GM19099 (cell line): ENCODE measurements around the gene ADARB2.

Experiments used
- POLR2A ChIP-seq: IDR thresholded peaks from 3 replicates; pipeline ENCODE4 v1.6.1; 2011; ENCODE audit warnings: low read depth; ENCODE audit not compliant: insufficient read length; ENCODE audit errors: extremely low read depth

ADARB2 gene

DNA sequence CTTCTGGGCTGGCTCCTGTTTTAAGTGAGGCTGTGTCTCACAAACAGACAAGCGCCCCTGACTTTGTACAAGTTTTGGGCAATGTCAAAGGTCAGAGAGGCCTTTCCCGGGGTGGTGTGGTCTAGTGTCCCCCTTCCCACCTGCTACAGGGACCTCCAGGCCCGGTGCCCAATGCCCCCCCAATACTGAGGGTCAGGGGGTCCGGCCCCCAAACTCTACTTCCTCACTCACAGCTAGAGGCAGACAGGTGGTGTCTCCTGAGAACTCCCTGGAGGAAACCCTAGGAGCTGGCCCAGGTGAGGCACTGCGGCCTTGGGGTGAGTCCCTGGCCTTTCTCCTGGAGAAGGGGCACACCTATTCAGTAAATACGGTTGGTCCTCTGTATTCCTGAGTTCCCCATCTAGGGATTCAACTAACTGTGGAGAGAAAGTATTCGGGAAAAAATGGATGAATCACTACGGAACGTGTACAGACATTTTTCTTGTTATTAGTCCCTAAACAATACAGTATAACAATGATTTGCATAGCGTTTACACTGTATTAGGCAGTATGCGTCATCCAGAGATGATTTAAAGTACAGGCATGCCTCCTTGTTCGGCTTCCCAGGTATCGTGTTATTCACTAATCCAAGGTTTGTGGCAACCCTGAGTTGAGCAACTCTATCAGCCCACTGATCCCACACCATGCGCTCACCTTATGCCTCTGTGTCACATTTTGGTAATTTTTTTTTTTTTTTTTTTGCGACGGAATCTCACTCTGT is 373.0 kb downstream of the ADARB2 start:
- no peak for TF ChIP-seq POLR2A

DNA sequence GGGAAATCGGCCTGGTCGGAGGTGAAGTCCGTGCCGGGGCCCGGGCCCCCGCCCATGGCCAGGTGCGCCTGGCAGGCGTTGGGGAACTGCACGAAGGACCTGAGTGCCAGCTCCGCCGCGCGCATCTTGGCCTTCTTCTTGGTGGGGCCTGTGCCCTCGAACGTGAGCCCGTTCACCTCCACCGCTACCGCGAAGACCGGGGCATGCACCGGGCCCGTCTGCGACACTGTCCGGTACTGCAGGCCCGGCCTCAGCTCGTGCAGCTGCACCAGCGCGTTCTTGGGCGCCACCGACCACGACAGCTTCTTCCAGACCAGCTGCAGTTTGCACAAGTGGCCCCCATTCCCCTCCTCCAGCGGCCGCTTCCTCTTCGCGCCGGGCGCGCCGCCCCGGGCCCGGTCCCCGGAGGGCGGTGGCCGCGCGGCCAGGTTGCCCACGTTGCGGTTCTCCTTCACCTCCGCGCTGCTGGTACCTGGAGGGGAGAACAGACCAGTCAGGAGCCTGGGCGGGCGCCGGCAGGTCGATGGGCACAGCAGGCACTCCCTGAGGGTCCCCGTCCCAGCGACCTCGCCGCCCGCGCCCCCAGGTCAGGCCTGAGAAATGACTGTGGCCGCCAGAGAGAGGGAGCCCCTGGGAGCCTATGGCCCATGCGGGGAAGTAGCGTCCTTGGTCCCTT is 373.7 kb downstream of the ADARB2 start:
- no peak for TF ChIP-seq POLR2A

DNA sequence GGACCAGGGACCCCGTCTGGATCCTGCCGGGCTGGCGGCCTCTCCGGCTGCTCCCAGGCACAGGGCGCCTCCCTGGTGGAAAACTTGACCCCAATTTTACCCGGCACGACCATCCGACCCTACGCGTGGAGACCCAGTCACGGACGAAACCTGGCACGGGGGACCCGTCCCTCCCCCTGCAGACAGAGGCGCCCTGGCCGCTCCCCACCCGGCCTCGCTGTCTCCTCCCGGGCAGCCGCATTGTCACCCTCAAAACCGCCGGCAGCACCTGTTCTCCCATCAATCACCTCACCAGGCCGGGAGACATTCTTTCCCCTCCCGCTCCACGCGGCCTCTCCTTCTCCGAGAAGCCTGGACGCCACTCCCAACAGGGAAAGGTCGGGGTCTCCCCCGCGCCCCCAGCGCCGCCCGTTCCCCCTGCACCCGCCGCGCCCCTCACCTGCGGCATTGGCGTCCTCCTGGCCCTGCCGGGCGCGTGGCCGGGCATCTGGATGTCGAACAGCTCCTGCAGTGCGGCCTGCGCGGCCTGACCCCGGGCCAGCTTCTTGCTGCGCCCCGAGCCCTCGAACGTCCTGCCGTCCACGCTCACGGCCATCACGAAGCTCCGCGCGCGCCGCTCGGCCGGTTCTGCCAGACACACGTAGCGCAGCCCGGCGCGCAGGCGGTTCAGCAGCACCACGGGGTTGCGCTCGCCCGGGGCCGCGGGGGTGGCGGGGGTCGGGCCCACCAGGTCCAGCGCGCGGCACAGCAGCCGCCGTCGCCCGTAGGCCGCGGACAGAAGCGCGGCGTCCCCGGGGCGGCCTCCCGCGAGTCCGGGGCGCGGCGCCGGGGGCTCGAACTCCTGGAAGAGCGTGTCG is 374.5 kb downstream of the ADARB2 start:
- no peak for TF ChIP-seq POLR2A

DNA sequence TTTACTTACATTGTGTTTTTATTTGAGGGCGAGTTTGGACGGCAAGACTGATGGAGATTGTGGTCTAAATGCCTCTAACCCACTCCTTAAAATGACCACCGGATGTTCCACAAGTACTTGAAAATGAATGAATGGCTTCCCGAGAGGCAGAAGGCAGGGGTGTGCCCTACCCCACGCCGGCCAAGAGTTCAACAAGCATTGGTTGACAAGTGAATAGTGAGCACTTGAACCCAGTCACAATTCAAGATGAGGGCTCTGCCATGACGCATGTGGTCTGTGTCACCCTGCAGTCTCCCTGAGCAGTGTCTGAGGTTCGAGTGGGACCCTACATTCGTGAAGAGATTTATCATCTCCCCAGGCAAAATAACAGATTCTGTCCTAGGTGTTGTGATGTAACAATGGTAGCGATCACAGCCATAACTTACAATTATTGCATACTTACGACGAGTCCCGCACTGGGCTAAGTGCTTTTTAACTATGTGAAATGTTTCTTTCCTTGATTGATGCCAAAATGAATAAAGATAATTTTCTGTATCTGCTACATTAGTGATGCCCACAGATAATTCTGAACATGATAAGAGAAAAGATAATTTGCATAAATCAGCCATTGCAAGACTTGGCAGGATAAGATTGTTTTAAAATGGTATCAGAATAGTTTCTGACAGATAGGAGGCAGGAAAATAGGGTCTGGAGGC is 375.8 kb downstream of the ADARB2 start:
- TF ChIP-seq POLR2A = no peak

DNA sequence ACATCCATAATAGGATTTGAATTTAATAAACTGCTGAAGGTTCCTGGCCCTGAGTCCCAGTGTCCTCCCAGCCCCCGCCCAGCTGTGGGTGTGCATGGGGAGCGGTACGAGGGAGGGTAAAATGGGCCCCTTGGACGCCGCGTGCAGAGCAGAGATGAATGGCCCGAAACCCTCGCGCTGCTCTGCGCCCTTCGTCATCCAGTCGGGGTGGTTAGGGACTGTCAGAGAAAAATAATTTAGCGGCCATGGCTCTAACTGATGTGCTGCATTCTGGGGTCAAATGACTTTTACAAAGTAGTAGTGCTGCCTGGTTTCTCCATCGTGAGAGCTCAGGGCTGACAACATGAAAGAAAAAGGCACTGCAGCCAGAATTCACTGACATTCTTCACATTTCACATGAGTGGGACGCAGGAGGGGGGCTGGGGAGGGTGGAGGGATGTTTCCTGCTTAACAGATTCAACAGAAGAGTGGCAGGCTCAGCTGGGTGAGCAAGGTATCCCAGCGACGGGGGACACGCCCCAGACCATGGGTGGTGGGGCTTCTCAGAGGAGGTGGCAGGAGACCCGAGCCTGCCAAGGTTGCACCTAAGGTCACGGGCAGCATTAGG is 376.7 kb downstream of the ADARB2 start:
- TF ChIP-seq POLR2A = no peak

DNA sequence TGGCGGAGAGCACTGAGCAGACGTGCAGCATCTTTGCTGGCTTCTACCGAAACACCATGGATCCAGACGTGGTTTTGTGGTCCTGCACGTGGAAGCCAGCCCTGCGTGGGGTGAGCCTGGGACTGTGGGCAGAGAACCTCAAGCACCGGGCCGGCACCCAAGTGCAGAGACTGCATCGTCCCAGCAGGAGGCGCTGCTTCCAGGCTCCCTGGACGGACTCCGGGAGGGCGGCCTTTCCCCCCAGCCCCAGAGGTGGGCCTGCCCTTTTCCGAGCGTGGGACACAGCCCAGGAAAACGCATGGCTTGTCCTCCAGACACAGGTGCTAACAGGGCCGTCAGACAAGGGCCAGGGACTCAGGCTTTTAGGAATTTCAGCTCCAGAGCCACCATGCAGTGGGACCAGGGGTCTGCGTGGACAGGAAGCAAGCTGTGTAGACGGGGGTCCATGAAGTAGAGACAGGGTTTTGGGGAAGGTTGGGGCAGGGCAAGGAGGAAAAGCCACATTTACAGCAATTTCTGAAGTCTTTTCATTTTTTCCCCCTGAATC is 377.2 kb downstream of the ADARB2 start:
- no peak for TF ChIP-seq POLR2A

DNA sequence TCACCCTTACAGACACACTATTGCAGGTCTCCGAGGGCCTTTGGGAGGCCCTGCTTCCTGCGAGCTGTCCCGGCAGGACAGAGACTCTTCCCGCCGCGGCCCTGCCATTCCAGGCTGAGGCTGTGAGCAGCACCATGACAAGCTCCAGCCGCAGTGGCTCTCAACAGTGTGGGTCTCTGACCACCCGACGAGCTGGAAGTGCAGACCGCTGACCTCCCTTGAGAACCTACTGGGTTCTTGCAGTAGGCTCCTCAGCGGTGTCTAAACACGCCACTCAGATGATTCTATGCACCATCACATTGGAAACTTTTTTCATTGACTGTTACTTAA is 377.7 kb downstream of the ADARB2 start:
- no peak for TF ChIP-seq POLR2A

DNA sequence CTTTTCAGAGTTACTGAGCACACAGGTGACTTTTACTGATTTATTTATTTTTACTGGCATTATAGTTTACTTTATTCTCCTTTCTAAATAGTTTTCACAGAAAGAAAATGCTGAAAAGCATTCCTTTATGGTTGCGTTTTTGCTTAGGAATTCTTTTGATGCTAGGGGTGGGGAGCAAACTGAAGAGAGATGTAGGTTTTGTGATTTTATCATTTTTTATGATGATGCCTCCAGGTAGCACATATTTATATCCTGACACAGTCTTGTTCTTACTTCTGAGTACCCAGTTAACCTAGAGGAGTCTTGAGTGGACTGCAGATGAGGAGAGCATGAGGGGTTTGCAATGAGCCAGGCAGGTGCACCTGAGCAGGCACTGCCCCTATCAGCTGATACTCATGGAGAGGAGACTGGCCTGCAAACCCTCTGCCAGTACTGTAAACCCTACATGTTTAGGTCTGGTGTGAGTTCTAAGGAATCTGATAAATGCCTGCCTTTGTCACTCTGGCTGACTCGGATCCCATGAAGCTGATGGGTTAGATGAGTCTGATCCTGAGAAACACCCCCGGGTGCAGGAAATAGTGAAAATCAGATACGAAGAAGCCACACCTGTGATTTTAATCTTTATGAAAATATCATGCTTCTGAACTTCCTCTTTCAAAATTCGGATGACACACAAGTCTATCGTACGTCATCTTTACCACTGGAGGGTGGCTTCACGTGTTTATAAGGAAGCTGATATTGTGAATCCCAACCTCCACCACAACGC is 378.3 kb downstream of the ADARB2 start:
- TF ChIP-seq POLR2A = no peak

DNA sequence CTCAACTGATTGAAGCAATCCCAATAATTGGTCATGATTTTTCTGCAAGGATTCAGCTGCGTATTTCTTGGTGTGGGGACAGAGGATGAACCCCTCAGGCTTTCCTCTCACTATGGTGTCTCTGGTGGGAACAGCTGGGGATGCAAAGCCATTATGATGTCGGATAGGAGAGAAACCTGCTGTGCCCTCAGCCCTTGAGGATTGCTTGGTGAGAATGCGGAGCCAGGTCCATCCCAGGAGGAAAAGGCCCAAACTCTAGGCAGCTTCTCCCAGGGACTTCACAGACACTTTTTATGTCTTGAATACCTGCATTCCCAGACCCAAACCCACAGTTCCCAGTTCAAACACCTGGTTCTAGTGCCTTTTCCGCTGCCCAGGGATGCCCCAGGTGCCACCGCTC is 379.2 kb downstream of the ADARB2 start:
- TF ChIP-seq POLR2A = no peak

DNA sequence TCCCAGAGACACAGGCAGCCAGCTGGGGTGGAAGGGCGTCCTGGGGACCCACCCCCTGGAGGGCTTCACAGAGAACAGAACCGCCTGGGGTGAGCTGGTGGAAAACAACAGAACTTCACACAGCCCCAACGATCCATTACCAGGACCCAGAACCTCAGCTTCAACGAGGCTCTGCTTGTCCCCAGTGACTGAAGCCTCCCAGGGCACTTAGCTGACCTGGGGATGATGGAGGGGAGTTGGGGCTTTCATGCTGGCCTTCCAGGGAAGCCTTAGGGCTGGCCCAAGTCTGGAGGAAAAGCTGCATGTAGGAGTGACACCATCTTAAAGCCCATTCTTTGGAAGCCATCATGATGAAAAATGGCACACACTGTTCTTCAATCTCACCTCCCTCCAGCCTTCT is 381.0 kb downstream of the ADARB2 start:
- TF ChIP-seq POLR2A = no peak

DNA sequence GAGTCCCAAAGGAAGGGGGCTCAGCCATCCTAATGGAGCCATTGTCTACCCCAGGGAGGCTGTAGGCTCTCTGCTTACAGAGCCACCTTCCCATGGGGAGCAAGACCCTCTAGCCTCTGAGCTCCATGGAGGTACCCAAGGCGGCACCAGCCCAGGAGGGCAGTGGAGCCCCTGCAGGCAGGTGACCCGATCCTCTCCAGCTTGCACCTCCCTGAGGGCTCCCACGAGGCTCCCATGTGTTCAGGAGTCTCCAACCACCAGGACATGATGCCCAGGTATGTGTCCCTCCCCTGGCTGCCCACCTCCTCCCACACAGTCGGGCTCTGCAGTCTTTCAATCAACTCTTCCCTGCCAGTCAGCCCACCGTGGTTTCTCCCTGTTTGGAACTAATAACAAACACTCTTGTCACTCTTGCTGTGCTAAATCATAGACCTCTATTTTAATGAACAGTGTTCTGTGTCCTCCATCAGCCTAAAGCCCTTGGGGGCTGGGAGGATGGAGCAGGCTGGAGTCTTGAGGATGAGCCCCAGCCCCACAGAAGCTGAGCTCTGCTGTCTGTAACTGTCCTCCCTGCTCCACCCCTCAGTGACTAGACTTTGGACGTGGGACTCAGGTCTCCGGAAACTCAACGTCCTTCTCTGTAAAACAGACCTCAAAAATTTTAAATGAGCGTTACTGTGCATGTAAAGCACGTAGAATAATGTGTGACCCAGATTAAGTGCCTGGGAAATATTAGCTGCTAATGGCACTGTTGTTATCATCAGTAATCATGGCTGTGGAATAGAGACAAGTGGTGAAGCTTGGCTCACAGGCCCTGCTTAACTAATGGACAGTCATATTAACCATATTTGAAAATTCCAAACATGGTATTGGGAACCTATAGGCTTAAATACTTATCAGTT is 382.3 kb downstream of the ADARB2 start:
- no peak for TF ChIP-seq POLR2A

DNA sequence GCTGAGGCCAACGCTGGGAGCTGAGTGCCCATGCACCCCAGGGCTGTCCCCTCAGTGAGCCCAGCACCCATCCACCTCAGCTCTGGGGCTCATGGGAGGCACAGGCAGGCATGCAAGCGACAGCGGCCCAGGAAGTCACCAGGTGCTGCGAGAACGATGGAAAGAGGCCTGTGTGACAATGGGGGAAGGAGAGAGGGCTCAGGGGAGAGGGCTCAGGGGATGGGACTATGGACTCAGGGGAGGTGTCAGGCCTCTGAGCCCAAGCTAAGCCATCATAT is 388.6 kb downstream of the ADARB2 start:
- TF ChIP-seq POLR2A = no peak
